ENCODE results near the gene RAB31.

RAB31 gene

GRCh38 chr18:9691235-9691634 is 16.9 kb upstream of the RAB31 start:
- no peak for TF ChIP-seq CTCF (IDR thresholded peaks at IDR 0.05; ENCODE audit: borderline replicate concordance, control extremely low read depth, extremely low read depth, insufficient read depth, missing control alignments)
- no peak for DNase-seq (ENCODE audit: low spot score)
- in situ Hi-C loops (cut with MboI; ENCODE audit: low sequenced_read_pairs, unreplicated experiment) = no loop called here

- TF ChIP-seq CTCF (IDR thresholded peaks at IDR 0.05; ENCODE audit: borderline replicate concordance, control extremely low read depth, extremely low read depth, insufficient read depth, missing control alignments) = no peak
- no peak for DNase-seq (ENCODE audit: low spot score)
These were observed 13.9 kb upstream of the RAB31 start for GRCh38 chr18:9694174-9694573.

GRCh38 chr18:9694952-9695495 is 13.1 kb upstream of the RAB31 start:
- in situ Hi-C loops (cut with MboI; ENCODE audit: low sequenced_read_pairs, unreplicated experiment) = no loop called here

More at GRCh38 chr18:9694174-9694573, 13.9 kb upstream of the RAB31 start:
- in situ Hi-C loops (cut with MboI; ENCODE audit: low sequenced_read_pairs, unreplicated experiment) = no loop called here

GRCh38 chr18:9695605-9696004 is 12.5 kb upstream of the RAB31 start:
- DNase-seq (ENCODE audit: low spot score) = no peak
- in situ Hi-C loops (cut with MboI; ENCODE audit: low sequenced_read_pairs, unreplicated experiment) = no loop called here

More at GRCh38 chr18:9694952-9695495, 13.1 kb upstream of the RAB31 start:
- DNase-seq (ENCODE audit: low spot score) = no peak
- TF ChIP-seq CTCF (IDR thresholded peaks at IDR 0.05; ENCODE audit: borderline replicate concordance, control extremely low read depth, extremely low read depth, insufficient read depth, missing control alignments) = no peak

GRCh38 chr18:9696112-9696511 is 12.0 kb upstream of the RAB31 start:
- TF ChIP-seq CTCF (IDR thresholded peaks at IDR 0.05; ENCODE audit: borderline replicate concordance, control extremely low read depth, extremely low read depth, insufficient read depth, missing control alignments) = no peak
- in situ Hi-C loops (cut with MboI; ENCODE audit: low sequenced_read_pairs, unreplicated experiment) = no loop called here
- DNase-seq (ENCODE audit: low spot score) = no peak

More at GRCh38 chr18:9695605-9696004, 12.5 kb upstream of the RAB31 start:
- no peak for TF ChIP-seq CTCF (IDR thresholded peaks at IDR 0.05; ENCODE audit: borderline replicate concordance, control extremely low read depth, extremely low read depth, insufficient read depth, missing control alignments)

- in situ Hi-C loops (cut with MboI; ENCODE audit: low sequenced_read_pairs, unreplicated experiment) = no loop called here
These were observed 11.4 kb upstream of the RAB31 start for GRCh38 chr18:9696701-9697100.

More at GRCh38 chr18:9696701-9697100, 11.4 kb upstream of the RAB31 start:
- TF ChIP-seq CTCF (IDR thresholded peaks at IDR 0.05; ENCODE audit: borderline replicate concordance, control extremely low read depth, extremely low read depth, insufficient read depth, missing control alignments) = no peak
- no peak for DNase-seq (ENCODE audit: low spot score)
